Measurements from ENCODE around the gene FXYD6. TPM values are rescaled to one million over a fixed set of nuclear protein-coding genes. Genes with fewer than 3 reads are reported as not detected.
A peak's percentile ranks its signal among the peaks of the same experiment; 100 is the strongest.
"Not testable (repeated sequence)": the region's sequence is repeated elsewhere in the genome, so short reads cannot be mapped to it uniquely, and the experiment has no call there.

FXYD6 gene
- total RNA-seq, 1 donor from 2014 or later, result 1.6 TPM

DNA sequence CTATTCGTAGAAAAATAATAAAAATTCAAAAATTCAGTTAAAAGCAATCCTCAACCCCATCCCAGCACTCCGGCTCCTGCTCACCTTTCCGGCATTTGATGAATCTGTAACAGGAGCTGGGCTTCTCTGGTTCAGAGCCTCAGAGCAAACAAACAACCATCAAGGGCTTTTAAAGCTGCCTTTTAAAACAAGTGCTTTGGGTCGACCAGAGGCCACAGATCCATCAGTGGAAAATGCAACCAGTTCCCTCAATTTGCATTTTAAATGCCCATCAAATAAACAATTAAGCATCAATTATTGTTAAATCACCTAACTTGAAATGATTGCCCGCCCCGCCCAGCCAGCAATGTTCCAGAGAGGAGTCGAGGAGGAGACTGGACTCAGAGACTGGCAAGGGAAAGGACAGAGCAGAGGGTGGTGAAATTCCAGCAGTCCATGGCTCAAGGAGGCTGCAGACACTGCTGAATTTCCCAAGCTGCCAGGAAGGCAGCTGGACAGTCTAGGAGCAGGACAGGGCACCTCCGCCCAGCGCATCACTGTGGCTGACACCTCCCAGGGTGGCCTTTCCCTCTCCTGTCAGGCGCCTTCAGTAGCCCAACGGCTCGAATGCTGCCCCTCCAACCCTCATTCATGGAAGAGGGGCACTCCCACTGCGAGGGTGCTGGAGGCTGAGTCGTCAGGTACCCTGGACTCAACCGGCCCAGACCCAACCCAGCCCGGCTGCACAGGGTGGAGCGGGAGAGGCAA is 7.5 kb downstream of the FXYD6 start:
- ATAC-seq, result no peak

DNA sequence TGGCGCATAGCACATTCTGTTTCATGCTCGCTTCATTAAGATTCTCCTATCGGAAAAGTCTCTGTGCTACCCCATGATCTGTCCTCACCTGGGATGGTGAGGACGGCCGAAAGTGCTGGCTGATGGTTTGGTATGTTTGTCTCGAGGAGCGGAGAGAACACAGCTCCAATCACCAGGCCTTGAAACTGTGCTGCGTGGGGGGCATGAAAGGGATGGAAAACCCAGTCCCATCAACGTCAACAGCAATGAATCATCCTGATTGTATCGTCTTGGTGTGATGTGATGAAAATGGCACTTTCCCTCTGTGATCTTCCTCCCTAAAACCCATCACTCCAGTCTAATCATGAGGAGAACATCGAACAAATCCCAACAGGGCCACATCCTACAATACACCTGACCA is 8.4 kb downstream of the FXYD6 start:
- no peak for ATAC-seq

DNA sequence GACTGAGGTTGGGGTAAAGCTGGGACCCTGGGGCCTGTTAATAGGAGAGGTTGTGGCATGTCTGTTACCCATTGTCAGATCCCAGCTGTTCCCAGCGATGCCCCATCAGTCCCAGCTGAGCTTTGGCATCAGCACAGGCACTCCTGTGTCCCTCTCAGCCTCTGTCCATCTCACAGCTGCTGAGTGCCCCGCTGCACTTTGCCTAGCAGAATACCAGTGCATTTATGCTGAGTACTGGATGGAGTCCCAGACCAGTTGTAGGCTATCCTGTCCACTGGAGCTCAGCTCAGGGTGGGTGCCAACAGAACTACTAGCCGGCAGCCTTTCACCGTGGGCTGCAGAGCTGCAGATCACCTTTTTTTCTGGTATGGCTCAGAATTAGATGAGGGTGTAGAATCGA is 9.9 kb downstream of the FXYD6 start:
- no peak for ATAC-seq

DNA sequence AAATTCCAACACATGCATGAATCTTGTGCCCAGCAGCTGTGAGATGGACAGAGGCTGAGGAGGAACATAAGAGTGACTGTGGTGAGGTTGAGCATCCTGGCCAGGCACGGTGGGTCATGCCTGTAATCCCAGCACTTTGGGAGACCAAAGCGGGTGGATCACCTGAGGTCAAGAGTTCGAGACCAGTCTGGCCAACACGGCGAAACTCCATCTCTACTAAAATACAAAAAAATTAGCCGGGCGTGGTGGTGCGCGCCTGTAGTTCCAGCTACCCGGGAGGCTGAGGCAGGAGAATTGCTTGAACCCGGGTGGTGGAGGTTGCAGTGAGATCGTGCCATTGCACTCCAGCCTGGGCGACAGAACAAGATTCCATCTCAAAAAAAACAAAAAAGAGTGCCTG is 10.9 kb downstream of the FXYD6 start:
- ATAC-seq, result not testable (repeated sequence)

DNA sequence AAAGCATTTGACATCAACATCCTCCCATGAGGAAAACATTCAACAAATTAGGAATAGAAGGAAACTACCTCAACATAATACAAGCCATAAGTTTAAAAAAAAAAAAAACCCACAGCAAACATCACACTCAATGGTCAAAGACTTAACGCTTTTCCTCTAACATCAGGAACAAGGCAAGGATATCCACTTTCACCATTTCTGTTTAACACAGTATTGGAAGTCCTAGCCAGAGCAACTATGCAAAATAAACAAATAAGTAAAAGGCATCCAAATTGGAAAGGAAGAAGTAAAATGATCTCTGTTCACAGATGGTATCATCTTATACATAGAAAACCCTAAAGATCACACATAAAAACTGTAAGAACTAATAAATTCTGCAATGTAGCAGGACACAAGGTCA is 13.1 kb downstream of the FXYD6 start:
- no peak for ATAC-seq

DNA sequence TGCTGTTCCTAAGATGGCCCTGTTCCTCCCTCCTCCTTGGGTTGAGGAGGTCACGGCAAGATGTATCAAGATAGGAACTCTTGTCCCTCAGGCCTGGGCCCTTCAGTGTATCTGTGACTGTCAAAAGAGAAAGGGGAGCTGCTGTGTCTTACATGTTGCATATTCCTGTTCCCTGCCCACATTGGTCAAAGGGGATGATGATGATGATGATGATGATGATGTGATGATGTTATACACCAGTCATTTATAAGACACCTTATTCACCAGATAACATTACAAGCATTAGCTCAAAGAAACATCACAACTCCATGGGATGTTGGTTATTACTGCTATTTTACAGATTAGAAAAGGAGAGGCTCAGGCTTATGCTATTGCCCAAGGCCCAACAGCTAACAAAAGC is 13.7 kb downstream of the FXYD6 start:
- no peak for ATAC-seq

DNA sequence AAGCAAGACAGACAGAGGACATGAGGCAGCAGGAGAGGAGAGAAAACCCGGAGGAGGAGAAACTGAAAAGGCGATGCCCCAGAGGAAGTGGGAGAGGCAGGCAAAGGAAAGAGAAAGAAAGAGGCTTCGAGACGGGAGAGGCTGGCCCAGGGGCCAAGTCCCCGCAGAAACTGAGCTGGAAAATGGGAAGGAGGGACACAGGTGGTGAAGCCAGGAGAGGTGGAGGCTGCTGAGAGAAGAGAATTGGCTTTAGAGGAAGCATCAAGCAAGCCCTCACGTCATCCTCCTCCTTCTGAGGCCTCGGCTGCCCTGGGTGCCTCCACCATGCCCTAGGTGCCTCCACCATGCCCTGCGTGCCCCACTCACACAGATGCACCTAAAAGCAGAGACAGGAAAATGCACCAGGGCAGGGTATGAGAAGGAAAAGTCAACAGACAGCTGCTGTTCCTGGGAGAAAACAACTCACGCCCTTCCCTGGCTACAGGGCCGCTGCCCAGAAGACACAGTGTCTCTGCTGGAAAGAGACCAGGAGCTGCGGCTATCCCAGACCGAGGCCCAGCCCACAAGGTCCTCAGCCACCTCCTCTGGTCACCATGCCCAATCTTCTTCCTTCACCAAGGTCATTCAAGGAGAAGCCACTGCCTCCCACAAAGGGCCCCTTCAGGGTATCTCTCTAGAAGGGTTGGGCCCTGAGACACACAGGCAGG is 14.3 kb downstream of the FXYD6 start:
- no peak for ATAC-seq

DNA sequence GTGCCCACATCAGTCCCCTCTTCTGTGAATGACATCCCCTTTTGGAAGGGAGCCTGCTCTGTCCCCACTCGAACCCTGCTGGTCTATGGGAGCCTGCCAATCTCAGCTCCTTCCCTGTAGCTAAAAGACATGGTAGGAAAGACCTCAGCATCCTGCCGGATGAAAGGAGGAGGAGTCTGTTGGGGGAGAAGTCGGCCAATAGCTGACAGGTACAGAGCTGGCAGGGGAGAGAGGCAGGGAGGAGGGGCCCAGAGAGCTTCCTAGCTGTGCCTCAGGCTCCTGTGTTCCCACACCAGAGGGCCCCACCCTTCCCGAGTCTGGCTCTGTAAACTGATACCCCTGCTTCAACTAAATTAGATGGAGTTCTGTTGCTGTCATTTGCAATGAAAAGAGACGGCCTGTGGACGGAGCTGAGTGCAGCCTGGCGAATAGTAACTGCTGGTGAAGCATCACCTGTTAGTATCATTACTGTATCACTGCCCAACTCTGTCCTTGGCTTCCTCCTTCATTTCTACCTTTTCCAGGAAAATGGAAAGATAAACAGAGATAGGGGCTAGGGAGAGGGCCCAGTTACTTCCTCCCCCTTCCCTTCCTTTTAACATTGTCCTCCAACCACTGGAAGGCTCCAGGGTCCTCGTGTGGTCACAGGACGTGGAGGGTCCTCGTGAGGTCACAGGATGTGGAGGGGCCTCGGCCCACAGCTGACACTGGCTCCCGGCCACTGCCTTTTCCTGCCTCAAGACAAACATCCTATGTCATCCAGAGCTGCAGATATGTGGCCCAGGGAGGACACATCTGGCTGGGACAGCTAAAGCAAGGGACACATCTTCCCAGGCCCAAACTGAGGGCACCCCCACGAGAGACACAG is 15.1 kb downstream of the FXYD6 start:
- ATAC-seq, result peak; percentile 38

DNA sequence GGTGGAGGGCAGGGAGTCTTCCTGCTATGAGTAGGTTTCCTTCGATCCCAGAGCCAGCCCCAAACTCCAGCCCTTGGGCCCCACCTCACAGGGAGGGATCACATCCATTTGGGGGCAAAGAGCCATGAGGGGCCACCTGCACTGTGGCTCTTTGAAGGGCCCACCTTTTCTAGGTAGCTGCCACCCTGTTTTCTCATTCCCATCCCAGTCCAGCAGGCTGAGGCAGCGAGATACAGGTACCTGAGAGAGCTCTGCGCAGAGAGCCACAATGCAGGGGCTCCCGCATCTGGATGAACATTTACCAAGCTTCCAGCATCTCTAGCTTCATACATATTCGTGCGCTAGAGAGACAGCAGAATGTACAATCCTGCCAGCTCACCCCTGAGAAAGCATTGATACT is 16.3 kb downstream of the FXYD6 start:
- no peak for ATAC-seq

DNA sequence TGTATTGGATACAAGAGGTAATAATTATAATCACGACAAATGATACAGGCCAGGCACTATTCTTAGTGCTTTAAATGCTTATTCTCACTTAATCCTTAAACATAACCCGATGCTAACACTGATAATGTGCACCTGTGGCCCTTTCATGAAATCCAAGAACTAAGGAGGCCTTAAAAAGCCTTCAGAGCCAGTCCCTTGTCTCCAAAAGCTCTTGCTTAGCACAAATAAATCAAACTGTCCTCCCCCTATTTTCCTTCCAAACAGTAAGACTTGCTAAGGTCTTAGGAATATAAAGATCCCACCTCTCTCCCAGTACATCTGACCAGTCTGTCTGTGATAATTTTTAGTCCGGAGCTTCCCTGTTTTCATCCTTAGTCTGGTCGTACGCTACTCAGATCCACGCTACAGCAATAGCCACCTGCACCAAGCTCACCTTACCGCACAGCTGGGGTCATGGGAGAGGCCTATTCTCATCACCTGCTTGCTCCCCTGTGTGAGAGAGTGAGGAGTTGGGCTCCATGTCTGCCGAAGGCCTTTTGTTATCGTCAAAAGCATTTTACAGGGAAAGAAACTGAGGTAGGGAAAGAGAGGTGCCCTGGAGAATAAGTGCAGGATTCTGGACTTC is 16.9 kb downstream of the FXYD6 start:
- no peak for ATAC-seq

DNA sequence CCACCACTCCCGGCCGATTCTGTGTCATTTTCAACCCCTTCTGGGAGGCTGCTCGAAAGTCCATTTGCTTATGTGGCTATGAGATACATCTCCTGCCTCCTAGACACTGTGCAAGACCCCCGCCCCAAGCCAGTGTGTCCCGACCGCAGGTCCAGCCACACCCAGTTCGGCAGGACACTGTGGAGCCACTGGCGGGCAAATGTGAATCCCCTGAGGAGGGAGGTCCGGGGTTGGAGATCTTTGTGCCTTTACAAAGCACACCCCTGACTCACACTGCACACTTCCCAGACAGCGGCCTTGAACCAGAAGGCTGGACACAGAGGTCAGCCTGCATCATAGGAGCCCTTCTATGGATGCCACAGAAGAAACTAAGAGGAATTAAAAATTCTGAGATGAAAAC is 17.4 kb downstream of the FXYD6 start:
- no peak for ATAC-seq

DNA sequence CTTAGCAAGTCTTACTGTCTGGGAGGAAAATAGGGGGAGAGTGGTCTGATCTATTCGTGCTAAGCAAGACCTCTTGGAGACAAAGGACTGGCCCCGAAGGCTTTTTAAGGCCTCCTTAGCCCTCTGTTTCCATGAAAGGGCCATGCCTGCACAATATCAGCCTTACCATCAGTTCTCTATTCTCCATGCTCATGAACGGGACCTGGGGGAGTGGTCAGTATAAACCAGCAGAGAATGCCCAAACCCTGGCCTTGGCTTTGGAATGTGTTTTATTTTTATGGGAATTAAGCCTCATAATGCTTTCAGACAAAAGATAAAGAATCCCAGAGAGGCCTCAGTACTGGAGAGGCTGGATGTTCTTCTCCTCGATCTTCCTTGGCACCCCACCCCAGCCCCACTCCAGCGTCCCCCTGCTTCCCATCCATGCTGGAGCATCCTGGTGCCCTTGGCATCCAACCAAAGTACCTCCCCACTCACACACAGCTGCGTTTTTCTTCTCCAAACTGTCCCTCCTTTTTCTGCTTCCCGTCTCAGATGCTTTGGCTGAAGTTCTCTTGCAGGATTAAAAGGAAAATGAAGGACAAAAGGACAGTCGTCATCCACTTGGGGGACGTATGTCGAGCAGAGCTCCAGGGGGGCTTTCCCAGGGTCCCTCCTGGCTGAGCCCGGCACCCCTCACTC is 18.6 kb downstream of the FXYD6 start:
- ATAC-seq, result no peak

DNA sequence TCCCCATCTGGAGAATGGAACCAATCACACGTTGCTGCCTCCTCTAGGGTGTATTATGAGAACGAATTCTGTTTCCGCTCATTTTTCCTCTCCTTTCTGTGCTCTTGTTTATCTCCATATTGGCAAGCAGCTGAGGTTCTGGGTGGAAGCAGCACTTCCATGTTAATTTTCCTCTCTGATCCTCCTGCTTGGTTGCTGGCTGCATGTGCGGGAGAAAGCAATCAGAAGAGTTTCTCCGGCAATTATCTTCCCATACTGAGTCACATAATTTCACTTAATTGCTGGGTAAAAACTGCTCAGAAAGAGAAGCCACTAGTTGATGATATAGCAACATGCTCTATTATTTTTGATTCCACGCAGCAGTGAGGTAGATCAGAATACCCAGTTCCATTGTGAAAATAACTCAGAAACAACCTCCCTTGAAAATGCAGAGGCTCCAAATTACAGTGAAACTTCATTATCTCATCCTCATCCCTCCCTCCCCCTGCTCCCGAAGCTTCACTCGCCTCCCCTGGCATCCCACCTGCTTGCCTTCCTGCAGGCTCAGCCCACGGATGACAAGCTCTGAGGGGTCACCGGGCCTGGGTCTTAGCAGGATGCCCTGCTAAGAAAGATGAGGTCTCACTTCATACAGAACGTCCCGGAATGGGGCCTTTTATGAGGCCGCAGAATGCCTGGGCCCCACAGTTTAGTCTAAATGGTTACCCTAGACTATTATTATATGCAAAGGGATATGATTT is 20.4 kb downstream of the FXYD6 start:
- no peak for ATAC-seq

DNA sequence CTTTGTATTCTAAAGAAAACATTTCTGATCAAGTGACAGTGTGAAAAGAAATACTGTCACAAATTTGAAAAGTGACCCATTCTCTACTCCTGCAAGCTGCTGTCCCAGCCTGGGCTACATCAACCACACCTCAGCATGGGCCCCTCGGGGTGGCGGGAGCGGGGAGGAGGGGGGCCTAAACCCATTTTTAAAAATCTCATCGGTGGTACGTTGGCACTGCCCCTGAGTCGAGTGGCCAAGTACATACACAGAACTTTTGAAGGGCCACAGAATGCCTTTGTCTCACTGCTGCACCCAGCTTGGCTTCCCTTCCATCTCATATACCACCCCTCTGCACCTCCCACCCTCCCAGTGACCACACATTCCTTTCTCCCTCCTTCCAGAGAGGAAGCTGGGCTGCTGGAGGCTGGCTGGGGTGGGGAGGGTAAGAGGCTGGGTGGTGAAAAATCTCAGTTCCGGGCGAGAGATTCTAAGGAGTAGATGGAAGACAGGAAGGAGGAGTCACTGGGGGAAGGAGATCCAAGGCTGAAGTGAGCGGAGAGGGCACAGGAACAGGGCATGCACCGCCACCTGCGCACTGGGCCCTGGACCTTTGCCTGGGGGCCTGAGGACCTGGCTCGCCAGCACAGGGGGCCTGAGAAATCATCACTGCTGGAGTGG is 21.1 kb downstream of the FXYD6 start:
- ATAC-seq, result no peak

DNA sequence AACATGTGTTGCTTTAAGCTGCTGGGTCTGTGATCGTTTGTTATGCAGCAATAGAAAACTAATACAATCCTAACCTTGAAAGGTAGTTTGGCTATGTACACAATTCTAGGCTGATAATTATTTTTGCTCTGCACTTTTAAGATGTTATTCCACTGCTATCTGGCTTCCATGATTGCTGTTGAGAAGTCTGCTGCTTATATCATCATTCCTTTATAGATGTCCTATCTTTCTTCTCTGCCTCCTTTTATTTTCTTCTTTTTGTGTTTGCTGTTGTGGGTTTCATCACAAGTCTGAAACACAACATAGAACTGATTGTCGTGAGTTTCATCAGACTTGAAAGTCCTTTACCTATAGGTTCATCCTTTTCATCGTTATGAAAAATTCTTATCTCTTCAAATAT is 24.1 kb downstream of the FXYD6 start:
- ATAC-seq, result no peak

DNA sequence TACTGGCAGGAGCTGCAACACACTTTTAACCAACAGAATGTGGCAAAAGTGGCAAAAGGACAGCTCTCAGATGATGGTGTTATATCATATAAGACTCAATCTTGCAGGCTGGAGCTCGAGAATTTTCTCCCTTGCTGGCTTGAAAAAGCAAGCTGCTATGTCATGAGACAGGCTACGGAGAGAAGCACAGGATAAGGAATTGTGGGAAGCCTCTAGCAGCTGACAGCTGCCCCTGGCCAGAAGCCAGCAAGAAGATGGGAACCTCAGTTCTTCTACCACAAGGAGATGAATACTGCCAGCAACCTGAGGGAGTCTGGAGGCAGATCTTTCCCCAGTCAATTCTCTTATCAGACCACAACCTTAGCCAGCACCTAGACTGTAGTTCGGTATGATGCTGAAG is 24.6 kb downstream of the FXYD6 start:
- no peak for ATAC-seq

DNA sequence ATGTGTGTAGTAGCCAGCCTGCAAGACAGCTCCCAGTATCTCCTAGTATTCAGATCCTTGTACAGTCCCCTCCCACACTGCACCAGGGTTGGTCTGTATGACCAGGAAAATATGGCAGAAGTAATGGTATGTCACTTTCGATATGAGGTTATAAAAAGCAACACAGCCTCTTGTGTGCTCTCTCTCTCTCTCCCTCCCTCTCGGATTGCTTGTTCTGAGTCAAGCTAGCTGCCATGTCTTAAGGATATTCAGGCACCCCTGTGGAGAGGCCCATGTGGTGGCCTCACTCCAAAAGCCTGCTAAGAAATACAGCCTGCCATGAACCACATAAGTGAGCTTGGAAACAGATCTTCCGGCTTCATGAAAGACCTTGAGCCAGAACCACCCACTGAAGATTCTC is 25.4 kb downstream of the FXYD6 start:
- no peak for ATAC-seq

DNA sequence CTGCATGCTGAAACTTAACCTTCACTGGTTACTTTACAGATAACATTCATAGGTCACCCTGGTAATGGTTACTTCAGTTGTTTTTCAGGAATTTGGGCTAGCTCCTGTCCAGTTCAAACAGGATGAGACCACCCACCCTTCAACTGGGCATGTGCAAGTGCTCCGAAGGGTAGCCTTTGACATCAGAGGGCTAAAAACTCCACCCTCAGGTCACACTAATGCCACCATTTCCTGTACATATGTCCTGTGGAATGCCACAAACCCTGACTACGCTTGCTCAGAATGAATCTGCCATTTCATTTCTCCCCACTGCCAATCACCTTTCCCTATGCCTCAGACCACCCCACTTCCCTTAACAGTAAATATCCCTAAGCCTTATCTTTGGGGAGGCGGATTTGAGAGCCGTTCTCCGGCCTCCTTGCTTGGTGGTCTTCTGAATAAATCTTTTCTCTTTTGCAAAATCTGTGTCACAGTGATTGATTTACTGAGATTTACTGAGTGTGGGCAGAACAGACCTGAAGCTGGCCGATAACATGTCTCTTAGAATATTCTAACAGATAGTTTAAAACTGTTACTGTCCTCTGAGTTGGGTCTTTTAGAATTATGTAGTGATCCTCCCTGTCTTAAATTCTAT is 26.6 kb downstream of the FXYD6 start:
- no peak for ATAC-seq

DNA sequence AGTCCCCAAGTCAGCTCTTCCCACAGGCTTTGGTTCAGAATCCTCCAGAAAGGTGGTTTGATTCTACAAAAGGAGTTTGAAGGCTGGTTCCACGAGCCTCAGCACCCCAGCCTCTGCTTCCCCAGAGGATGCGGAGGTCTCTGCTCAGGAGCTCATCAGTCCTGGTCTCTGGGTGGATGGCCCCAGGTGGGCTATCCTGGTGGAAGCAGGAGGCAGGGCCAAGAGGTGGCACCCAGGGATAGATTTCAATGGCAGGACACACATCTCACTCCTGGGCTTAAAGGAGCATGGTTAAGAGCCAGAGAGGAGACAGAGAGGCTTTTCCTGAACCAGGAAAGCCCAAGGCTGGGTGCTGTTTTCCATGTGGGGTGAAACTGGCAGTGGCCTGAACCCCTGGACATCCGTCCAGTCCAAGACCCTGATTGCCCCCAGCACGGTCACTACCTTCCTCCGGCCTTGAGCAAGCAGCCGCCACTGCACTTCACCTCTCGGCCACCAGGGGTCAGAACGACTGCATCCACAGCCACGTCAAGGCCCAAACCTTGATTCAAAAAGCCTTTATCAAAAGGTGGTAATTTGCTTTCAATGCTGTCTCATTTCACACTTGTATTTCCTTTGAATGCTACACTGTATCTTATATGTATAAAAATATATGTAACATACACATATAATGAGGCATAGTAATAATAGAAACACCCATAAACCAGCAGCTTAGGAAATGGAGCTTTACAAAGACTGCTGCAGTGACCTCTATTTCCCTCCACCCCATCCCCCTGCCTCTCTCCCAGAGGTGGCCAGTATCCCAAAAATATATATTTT is 32.6 kb downstream of the FXYD6 start:
- peak; percentile 78 for ATAC-seq
